NCI-H1694 treated with DMSO at 0.1 percent for 48 hours (cell line): ENCODE results near the gene LANCL1.
"Not testable (repeated sequence)": the region's sequence is repeated elsewhere in the genome, so short reads cannot be mapped to it uniquely, and the experiment has no call there.

ENCODE experiments used
- DNase-seq: peaks from one replicate; lab custom pipeline; 2025; lab: John Stamatoyannopoulos, UW

LANCL1 gene

GRCh38 chr2:210459407-210459806, 17.2 kb downstream of the LANCL1 start:
- DNase-seq, result no peak

GRCh38 chr2:210458395-210458794, 18.2 kb downstream of the LANCL1 start:
- DNase-seq, result no peak

- DNase-seq, result no peak
Measured at GRCh38 chr2:210456571-210456970, 20.0 kb downstream of the LANCL1 start.

- no peak for DNase-seq
Measured at GRCh38 chr2:210454336-210454735, 22.2 kb downstream of the LANCL1 start.

GRCh38 chr2:210452194-210452593, 24.4 kb downstream of the LANCL1 start:
- no peak for DNase-seq

GRCh38 chr2:210450942-210451341, 25.6 kb downstream of the LANCL1 start:
- DNase-seq, result not testable (repeated sequence)

- no peak for DNase-seq
Measured at GRCh38 chr2:210445732-210446131, 30.8 kb downstream of the LANCL1 start.

GRCh38 chr2:210445116-210445707, 31.3 kb downstream of the LANCL1 start:
- DNase-seq, result peak; percentile 58

GRCh38 chr2:210443527-210443926, 33.0 kb downstream of the LANCL1 start:
- no peak for DNase-seq

- DNase-seq, result no peak
Measured at GRCh38 chr2:210442878-210443277, 33.7 kb downstream of the LANCL1 start.

GRCh38 chr2:210442457-210442856, 34.1 kb downstream of the LANCL1 start:
- no peak for DNase-seq

GRCh38 chr2:210440206-210440605, 36.4 kb downstream of the LANCL1 start:
- no peak for DNase-seq

- DNase-seq, result no peak
Measured at GRCh38 chr2:210435439-210435838, 41.1 kb downstream of the LANCL1 start.

- no peak for DNase-seq
Measured at GRCh38 chr2:210432633-210433032, 43.9 kb downstream of the LANCL1 start.

GRCh38 chr2:210429403-210430137, 47.0 kb downstream of the LANCL1 start:
- no peak for DNase-seq

GRCh38 chr2:210428393-210429179, 48.0 kb downstream of the LANCL1 start:
- DNase-seq, result no peak

GRCh38 chr2:210427309-210427708, 49.2 kb downstream of the LANCL1 start:
- DNase-seq, result not testable (repeated sequence)

- no peak for DNase-seq
Measured at GRCh38 chr2:210422366-210422765, 54.2 kb downstream of the LANCL1 start.

- no peak for DNase-seq
Measured at GRCh38 chr2:210421916-210422315, 54.6 kb downstream of the LANCL1 start.

- no peak for DNase-seq
Measured at GRCh38 chr2:210412660-210413059, 63.9 kb downstream of the LANCL1 start.

GRCh38 chr2:210410542-210410941, 66.0 kb downstream of the LANCL1 start:
- no peak for DNase-seq

- DNase-seq, result peak; percentile 17
Measured at GRCh38 chr2:210399440-210400041, 77.0 kb downstream of the LANCL1 start.

- DNase-seq, result no peak
Measured at GRCh38 chr2:210392469-210392881, 84.1 kb downstream of the LANCL1 start.
